Hepatocyte (in vitro differentiated cells): ENCODE data around the gene PGM2. TPM values are rescaled to one million over a fixed set of nuclear protein-coding genes. Genes with fewer than 3 reads are reported as not detected.

Experiments used
- DNase-seq: peaks from one replicate; pipeline ENCODE4 v3.0.0-alpha.2; 2016; ENCODE audit warnings: low spot score
- H2AFZ ChIP-seq: fragments of 200-600 bp; sonication (generic); 2 replicates; pipeline ENCODE4 v1.6.0; 2016; ENCODE audit warnings: antibody characterized with exemption, mild to moderate bottlenecking
- H3K27ac ChIP-seq: fragments of 200-600 bp; sonication (generic); 2 replicates; pipeline ENCODE4 v1.5.1; 2016; ENCODE audit warnings: mild to moderate bottlenecking
- H3K27me3 ChIP-seq: fragments of 200-600 bp; sonication (generic); 2 replicates; pipeline ENCODE4 v1.6.1; 2016
- H3K36me3 ChIP-seq: fragments of 200-600 bp; sonication (generic); replicated peaks from 2 replicates; pipeline ENCODE4 v1.5.1; 2016; ENCODE audit warnings: low read depth; ENCODE audit not compliant: insufficient read depth
- H3K4me1 ChIP-seq: fragments of 200-600 bp; sonication (generic); 2 replicates; pipeline ENCODE4 v1.5.1; 2016; ENCODE audit warnings: mild to moderate bottlenecking, moderate library complexity; ENCODE audit not compliant: insufficient read depth
- H3K4me2 ChIP-seq: fragments of 200-600 bp; sonication (generic); 2 replicates; pipeline ENCODE4 v1.6.0; 2016
- H3K4me3 ChIP-seq: fragments of 200-600 bp; sonication (generic); 2 replicates; pipeline ENCODE4 v1.5.1; 2016; ENCODE audit warnings: mild to moderate bottlenecking
- H3K79me2 ChIP-seq: fragments of 200-600 bp; sonication (generic); 2 replicates; pipeline ENCODE4 v1.6.0; 2017; ENCODE audit warnings: mild to moderate bottlenecking
- H3K9me2 ChIP-seq: fragments of 200-600 bp; sonication (generic); replicated peaks from 2 replicates; pipeline ENCODE4 v1.6.0; 2017; ENCODE audit warnings: mild to moderate bottlenecking; ENCODE audit not compliant: insufficient read depth
- H3K9me3 ChIP-seq: fragments of 200-600 bp; sonication (generic); 2 replicates; pipeline ENCODE4 v1.5.1; 2016; ENCODE audit warnings: low read depth, mild to moderate bottlenecking
- H4K20me1 ChIP-seq: fragments of 200-600 bp; sonication (generic); 2 replicates; pipeline ENCODE4 v1.6.0; 2016; ENCODE audit warnings: mild to moderate bottlenecking; ENCODE audit not compliant: insufficient read depth, poor library complexity, severe bottlenecking
- EZH2 ChIP-seq: fragments of 200-600 bp; sonication (generic); IDR thresholded peaks from 2 replicates; pipeline ENCODE4 v1.6.1; 2016; ENCODE audit warnings: antibody characterized with exemption, mild to moderate bottlenecking, borderline replicate concordance
- EZH2phosphoT487 ChIP-seq: fragments of 200-600 bp; sonication (generic); IDR thresholded peaks from one replicate; pipeline ENCODE4 v1.6.1; 2018; ENCODE audit warnings: antibody characterized with exemption, mild to moderate bottlenecking, low read depth, moderate library complexity; ENCODE audit not compliant: unreplicated experiment, severe bottlenecking
- WGBS: methylation state at CpG from one replicate; pipeline ENCODE4 v1.1.6; 2016; ENCODE audit warnings: low lambda C conversion rate; ENCODE audit errors: missing lambda C conversion rate; 5-methylcytosine and 5-hydroxymethylcytosine counted together
- polyA plus RNA-seq: library from polyadenylated mRNA; unstranded; fragments of >200 nt; fragmentation: Nextera tagmentation; extraction: Ambion mirVana; gene quantifications from 2 replicates; pipeline ENCODE4 v1.2.1, GENCODE V29; 2016
- total RNA-seq: library from RNA; depleted of rRNA; stranded (reverse); fragments of >200 nt; gene quantifications from 2 replicates; pipeline ENCODE4 v1.2.3, GENCODE V29; 2014
- TF ChIP-seq, protein P1 (sequence below): fragments of 200-600 bp; sonication (generic); IDR thresholded peaks from 2 replicates; pipeline ENCODE4 v1.5.1; 2016; ENCODE audit warnings: antibody characterized with exemption, mild to moderate bottlenecking; ENCODE audit not compliant: poor library complexity

PGM2 gene
- total and polyA plus RNA-seq, 2 experiments from 2014 or later, result 11.2 to 28.2 TPM

DNA sequence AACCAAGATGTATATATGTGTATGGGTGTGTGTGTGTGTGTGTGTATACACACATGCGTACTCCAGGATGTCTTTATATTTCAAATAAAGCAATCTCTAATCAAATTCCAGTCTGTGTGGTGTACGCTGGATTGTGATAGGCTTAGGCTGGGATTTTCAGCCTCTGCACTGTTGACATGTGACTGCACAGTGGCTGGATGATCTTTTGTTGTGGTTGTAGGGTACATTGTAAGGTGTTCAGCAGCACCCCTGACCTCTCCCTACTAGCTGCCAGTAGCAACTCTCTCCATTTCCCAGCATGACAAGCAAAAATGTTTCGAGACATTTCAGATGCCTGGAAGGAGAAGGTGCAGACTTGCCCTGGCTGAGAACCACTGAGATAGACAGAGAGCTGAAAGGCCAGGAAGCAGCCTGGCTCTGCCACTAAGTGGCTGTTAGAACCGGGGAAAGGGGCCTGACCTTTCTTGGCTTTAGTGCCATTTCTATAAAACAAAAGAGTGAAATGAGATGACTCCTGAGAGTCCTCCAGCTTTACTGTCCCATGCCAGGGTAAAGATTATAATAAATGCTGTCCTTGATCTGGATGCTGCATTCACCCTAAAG, 10.5 kb downstream of the PGM2 start:
- H3K27me3 ChIP-seq, result no peaks in the 10 kb centered on the region
- no peak for TF ChIP-seq EZH2
- TF ChIP-seq, protein P1, sequence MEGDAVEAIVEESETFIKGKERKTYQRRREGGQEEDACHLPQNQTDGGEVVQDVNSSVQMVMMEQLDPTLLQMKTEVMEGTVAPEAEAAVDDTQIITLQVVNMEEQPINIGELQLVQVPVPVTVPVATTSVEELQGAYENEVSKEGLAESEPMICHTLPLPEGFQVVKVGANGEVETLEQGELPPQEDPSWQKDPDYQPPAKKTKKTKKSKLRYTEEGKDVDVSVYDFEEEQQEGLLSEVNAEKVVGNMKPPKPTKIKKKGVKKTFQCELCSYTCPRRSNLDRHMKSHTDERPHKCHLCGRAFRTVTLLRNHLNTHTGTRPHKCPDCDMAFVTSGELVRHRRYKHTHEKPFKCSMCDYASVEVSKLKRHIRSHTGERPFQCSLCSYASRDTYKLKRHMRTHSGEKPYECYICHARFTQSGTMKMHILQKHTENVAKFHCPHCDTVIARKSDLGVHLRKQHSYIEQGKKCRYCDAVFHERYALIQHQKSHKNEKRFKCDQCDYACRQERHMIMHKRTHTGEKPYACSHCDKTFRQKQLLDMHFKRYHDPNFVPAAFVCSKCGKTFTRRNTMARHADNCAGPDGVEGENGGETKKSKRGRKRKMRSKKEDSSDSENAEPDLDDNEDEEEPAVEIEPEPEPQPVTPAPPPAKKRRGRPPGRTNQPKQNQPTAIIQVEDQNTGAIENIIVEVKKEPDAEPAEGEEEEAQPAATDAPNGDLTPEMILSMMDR, result no peak
- TF ChIP-seq EZH2phosphoT487, result no peak
- H4K20me1 ChIP-seq, result no peaks in the 10 kb centered on the region
- H3K4me3 ChIP-seq, result no peak overlapping the region
- H3K79me2 ChIP-seq, result no peaks in the 10 kb centered on the region
- no peak overlapping the region for H2AFZ ChIP-seq
- DNase-seq, result no peak
- no peak overlapping the region for H3K27ac ChIP-seq
- H3K9me2 ChIP-seq, result no peaks in the 10 kb centered on the region
- no peaks in the 10 kb centered on the region for H3K4me1 ChIP-seq
- no peak overlapping the region for H3K4me2 ChIP-seq
- WGBS, result 94% methylated on average over 4 of the region's 4 CpGs
- no peaks in the 10 kb centered on the region for H3K36me3 ChIP-seq
- H3K9me3 ChIP-seq, result no peaks in the 10 kb centered on the region

DNA sequence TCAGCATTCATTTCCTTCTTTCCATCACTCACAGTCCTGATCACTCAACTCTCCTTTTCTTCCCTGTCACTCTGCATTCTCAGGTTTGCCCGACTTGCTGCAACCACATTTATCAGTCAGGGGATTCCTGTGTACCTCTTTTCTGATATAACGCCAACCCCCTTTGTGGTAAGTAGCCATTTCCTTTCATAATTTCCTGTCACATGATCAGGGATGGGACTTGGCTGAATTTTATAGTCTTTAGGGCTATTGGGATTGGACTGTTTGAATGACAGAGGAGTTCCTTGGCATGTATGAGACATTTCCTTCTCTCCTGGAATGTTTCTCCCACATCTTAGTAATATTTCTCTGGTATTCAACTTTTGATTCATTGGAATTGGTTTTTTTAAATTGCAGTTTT, 11.0 kb downstream of the PGM2 start:
- Histone ChIP-seq H3K9me2 (no peaks in the 10 kb centered on the region), H2AFZ (no peak overlapping the region), H3K36me3 (no peaks in the 10 kb centered on the region), H3K9me3 (no peaks in the 10 kb centered on the region), H3K27ac (no peak overlapping the region), H3K4me1 (no peaks in the 10 kb centered on the region), H3K79me2 (no peaks in the 10 kb centered on the region), H3K27me3 (no peaks in the 10 kb centered on the region), H3K4me2 (no peak overlapping the region), H3K4me3 (no peak overlapping the region), H4K20me1 (no peaks in the 10 kb centered on the region)
- DNase-seq, result no peak
- TF ChIP-seq, protein P1, result no peak
- TF ChIP-seq EZH2 (no peak), EZH2phosphoT487 (no peak)
- 86% methylated on average over 2 of the region's 2 CpGs for whole genome bisulfite sequencing

DNA sequence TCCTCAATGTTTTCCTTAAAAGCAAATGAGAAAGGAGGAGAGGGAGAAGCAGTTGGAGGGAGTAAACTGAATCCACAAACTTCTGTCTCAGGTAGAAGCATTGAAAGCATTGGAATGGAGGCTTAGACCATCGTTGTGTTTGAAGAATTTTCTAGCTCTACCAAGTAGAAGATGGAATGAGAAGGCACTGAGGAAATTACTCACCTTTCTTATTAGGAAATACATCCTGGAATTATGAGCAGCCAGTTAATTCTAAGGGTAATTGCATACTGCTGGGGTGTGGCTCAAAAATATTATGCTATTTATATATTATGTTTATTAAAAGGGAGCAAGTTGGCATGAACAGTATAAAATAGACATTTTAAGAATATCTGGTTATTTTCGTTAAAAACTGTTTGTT, 12.9 kb downstream of the PGM2 start:
- TF ChIP-seq EZH2, result no peak
- TF ChIP-seq EZH2phosphoT487, result no peak
- TF ChIP-seq, protein P1, result no peak

DNA sequence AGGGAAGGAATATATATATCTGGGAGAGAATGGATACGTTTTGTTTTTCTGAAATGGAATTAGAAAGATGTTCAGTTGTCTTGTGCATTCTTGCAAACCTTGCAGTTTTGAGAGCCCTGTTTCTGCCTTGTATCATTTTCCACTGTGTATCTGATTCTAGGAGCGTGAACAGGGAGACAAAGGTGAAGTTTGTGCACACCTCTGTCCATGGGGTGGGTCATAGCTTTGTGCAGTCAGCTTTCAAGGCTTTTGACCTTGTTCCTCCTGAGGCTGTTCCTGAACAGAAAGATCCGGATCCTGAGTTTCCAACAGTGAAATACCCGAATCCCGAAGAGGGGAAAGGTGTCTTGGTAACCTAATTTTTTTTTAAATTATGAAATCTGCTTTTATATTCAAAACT, 17.7 kb downstream of the PGM2 start:
- Histone ChIP-seq H3K79me2 (no peaks in the 10 kb centered on the region), H3K9me3 (no peaks in the 10 kb centered on the region), H2AFZ (no peak overlapping the region), H3K4me1 (no peaks in the 10 kb centered on the region), H3K4me3 (no peak overlapping the region), H3K27ac (no peak overlapping the region), H3K9me2 (no peaks in the 10 kb centered on the region), H3K36me3 (peaks cover 4% of the 10 kb centered on the region), H4K20me1 (no peaks in the 10 kb centered on the region), H3K4me2 (no peak overlapping the region), H3K27me3 (no peaks in the 10 kb centered on the region)
- DNase-seq, result no peak
- no peak for TF ChIP-seq EZH2phosphoT487
- WGBS, result 97% methylated on average over 5 of the region's 5 CpGs

More for the DNA sequence above, 12.9 kb downstream of the PGM2 start:
- H2AFZ ChIP-seq, result no peak overlapping the region
- no peaks in the 10 kb centered on the region for H3K9me2 ChIP-seq
- no peaks in the 10 kb centered on the region for H3K9me3 ChIP-seq
- WGBS, result 73% methylated on average over 2 of the region's 2 CpGs
- H3K27me3 ChIP-seq, result no peaks in the 10 kb centered on the region
- DNase-seq, result no peak
- H3K4me1 ChIP-seq, result no peaks in the 10 kb centered on the region
- no peaks in the 10 kb centered on the region for H4K20me1 ChIP-seq
- H3K4me3 ChIP-seq, result no peak overlapping the region
- no peaks in the 10 kb centered on the region for H3K36me3 ChIP-seq
- H3K4me2 ChIP-seq, result no peak overlapping the region
- H3K79me2 ChIP-seq, result no peaks in the 10 kb centered on the region
- H3K27ac ChIP-seq, result no peak overlapping the region
